H4 (cell line): ENCODE results near the gene NEK10. TPM values are rescaled to one million over a fixed set of nuclear protein-coding genes. Genes with fewer than 3 reads are reported as not detected.
"Not testable (repeated sequence)": the region's sequence is repeated elsewhere in the genome, so short reads cannot be mapped to it uniquely, and the experiment has no call there.

Experiments
- DNase-seq: peaks from one replicate; pipeline ENCODE4 v3.0.0-alpha.2; 2015; ENCODE audit warnings: low spot score
- total RNA-seq: library from RNA; depleted of rRNA; stranded (reverse); fragments of >200 nt; shearing (Covaris generic); gene quantifications from 2 replicates; pipeline ENCODE4 v1.2.3, GENCODE V29; 2014

The NEK10 gene
- total RNA-seq, 1 experiment from 2014 or later: 1.9 TPM

DNA sequence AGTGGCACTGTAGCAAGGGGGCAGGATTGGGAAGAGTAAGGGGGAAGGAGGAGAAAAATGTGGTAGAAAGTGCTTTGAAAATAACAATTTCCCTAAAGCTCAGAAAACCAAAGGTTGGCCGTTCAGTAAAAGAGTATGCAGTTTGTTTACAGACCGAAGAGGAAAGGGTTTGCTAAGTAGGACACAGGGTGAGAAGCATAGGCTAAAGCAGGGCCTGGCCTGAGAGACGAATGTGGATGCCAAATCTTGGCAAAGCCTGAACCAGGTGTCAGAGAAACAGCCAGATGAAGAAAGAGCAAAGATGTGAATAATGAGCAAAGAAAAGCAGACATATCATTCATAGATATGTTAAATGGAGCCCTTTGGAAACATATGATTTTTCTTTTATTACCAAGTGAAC is 17.1 kb downstream of the NEK10 start:
- no peak for DNase-seq

DNA sequence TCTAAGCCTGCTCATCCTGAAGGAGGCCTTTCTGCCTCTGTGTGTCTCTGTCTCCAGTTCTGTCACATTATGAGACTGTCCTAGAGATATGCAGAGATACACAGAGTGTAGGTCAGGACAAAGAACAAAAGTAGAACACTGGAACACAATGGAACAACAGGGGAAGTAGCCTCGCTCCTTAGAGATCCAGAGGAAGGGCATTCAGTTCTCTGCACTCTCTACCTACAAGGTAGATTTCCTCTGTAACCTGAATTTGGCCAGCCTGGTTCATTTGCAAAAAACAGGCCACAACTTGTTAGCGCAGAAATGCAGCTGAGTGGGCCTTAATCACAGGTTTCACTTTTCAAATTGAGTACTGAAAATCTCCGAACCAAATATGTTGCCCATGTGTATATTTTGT is 19.4 kb downstream of the NEK10 start:
- DNase-seq: no peak

DNA sequence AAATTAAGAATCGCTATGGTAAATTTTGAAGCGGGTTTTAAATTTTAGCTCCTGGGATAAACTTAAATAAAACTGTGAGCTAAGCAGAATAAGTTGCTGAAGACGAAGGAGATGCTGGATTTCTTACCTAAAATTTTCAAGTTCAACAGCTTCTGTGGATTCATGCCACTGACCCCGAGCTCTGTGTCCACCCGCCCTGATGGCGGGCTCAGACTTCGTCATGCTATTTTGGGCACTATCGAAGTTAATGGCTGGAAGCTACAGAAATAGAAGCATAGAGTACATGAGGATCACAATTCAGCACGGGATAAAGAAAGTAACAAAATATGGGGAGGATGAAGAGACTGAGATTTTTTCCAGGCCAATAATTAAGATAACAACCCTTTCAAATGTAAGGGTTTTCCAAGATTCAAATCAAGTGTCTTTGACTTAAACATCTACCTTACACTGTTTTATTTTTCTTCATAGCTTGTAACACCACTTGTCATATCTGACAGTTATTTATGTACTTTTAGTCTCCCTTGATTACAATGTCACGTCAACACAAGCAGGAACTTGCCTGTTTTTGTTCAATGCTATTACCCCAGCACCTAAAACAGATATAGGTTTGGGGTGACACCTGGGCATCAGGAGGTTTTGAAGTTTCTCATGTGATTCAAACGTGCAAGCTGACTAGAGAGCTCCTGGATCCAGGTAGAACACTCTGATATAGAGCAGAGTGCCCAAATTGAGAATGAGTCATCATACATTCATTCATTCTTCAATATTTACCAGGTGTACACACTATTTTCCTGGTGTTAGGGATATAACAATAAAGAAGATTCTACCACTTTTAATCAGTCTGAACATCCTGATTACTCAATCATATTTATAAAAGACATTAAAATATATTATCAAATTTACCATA is 23.0 kb downstream of the NEK10 start:
- no peak for DNase-seq

DNA sequence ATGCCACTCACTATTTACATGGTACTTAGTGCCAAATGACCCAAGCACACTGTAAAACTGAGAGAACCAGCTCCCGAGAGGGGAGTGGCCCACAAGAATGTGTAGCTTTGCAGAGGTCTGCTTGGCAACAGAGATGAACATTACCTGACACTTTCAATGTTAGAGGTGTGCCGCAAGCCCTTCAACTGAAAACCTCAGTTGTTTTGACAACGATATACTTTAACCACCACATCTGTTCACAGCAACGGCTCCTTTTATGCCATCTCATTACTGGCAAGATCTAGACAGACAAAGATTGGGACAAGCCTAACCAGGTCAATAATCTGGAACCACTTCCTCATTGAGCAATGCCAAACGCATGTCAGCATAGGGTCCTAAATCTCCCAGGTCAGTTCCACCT is 23.7 kb downstream of the NEK10 start:
- DNase-seq: no peak

DNA sequence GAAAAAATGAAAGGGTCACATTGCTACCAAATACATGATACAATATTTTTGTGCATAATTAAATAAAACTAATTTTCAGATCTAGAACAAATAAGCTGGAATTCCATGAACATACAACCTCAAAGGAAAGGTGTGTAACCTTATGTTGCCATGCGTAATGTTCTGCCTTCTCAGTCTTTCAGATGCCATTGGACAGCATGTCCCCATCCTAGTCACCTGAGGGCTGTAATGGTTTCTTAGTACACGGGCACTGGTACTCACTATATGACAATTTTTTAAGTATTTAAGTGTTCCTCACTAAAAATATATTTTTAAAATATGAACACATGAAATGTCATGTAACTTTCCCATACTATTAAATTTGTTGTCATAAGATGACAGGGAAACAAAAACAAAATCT is 24.1 kb downstream of the NEK10 start:
- DNase-seq: no peak

DNA sequence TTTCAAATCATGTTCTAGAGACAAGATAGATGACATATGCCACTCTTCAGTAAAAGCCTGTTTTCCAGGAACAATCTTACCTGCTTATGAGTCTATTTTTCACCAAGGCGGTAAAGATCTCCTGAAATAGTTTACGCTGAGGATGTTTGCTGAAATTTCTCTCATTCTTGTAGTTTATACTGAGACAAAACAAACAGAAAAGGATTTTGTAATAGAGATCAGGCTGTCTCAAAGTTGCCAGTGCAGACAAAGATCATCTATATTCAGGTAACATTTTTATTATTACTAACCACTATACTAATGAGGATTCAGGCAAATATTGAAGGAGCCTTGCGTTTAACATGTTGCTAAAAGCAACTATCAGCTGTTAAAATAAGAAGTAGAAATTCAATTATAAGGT is 25.0 kb downstream of the NEK10 start:
- DNase-seq: no peak

DNA sequence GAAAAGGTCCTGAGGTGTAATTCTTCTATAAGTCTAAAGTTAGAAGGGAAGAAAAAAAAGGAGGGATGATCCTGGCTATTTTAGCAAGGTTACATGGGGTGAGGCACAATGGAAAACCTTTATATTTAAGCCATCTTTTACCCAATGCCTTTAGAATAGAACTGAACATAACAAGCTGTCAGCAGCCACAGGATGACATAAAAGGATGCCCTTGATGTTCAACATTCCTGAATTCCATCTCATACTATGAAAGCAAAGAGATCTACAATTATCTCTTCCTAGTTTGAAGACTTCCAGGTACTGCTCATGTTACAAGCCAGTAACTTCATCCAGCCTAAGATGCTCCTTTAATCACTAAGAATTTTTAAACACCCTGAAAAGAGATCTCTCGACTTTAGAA is 26.9 kb downstream of the NEK10 start:
- DNase-seq: no peak

DNA sequence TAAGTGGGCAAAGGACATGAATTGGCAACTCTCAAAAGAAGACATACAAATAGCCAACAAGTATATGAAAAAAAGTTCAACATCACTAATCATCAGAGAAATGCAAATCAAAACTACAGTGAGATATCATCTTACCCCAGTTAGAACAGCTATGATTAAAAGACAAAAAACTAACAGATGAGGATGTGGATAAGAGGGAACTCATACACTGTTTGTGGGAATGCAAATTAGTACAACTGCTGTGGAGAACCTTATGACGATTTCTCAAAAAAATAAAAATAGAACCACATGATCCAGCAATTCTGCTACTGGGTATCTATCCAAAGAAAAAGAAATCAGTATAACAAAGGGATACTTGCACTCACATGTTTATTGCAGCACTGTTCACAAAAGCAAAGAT is 28.6 kb downstream of the NEK10 start:
- DNase-seq: no peak

DNA sequence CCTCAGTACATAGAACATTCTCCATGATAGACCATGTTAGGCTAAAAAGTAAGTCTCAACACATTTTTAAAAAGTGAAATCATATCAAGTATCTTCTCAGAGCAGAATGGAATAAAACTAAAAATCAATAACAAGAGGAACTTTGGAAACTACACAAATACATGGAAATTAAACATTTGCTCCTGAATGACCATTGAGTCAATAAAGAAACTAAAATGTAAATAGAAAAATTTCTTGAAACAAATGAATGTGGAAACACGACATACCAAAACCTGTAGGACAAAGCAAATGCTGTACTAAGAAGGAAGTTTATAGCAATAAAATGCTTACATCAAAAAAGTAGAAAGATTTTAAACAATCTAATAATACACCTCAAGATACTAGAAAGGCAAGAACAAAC is 33.6 kb downstream of the NEK10 start:
- DNase-seq: no peak

DNA sequence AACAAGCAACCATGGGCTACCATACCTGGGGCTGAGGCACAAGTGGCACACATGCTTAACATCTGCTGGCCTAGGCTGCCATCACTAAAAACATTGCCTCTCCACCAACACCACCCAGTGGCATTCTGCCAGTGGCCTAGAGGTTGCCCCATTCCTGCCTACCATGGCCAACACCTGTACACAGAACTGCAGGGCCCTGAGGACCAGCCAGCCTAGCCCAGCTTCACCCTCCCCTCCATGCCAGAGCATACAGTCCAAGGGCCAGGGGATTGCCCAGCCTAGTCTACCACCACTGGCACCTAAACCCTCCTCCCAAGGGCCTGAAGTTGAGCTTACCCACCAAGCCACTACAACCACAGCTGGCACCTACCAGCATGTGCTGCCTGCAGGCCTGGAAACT is 35.3 kb downstream of the NEK10 start:
- no peak for DNase-seq

DNA sequence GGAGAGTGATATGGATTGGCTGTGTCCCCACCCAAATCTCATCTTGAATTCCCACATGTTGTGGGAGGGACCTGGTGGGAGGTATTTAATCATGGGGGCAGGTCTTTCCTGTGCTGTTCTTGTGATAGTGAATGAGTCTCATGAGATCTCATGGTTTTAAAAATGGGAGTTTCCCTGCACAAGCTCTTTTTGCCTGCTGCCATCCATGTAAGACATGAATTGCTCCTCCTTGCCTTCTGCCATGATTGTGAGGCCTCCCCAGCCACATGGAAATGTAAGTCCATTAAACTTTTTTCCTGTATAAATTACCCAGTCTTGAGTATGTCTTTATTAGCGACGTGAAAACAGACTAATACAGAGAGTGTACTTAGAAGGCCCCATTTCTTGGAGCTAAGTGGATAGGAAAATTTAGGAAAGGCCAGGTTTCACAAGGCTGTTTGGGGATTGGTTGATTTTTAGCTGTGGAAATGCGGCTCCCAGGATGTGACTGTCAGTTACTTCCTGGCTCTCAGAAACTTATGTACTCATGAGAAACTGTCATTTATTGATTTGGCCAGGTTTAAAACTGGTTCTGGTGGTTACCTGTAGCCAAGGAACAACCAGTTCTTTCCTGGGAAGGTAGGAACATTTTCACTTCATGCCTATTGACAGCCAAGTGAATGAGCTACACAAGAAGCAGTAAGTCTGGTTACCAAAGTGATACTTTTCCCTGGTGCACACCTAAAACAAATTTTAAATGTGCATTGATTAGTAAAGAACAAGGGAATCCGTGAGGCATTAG is 40.0 kb downstream of the NEK10 start:
- not testable (repeated sequence) for DNase-seq

DNA sequence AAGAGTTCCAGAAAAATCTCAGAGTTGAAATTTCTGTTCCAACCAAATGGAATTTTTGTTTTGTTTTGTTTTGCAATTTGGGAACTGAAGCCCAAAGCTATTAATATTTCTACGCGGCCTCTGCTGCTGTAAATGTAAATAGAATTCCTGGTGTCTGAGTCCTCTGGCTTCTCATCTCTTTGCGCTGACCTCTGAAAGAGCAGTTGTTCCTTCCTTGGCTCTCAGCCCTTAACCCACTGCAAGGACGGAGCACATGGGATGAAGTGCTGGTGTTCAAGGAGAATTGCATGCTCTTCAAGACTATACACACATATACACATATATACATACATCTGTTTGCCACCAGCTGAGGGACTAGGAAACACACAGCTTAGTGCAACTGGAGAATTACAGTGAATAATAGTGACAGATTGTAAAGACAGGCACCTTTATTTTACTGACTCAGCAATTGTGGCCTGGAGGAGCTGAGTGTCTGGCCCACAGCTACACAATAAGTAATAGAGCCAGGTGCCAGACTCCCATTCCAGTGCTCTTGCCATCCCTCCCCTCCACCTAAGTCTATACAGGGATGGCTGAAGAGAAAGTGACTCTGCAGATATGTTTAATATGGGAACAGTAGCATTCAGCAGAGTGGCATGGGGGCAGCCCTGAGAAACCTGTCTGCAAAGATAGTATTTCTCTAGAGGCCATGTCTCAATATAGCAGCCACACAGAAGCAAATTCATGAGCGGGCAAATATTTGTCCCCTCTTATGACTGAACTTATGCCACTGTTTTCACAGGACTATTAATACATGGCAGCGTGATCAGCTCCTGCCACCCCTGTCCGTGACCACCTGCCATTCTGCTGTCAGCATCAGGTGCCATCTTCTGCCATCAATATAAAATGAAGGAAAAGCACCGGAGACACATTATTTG is 42.3 kb downstream of the NEK10 start:
- peak; percentile 51 for DNase-seq

DNA sequence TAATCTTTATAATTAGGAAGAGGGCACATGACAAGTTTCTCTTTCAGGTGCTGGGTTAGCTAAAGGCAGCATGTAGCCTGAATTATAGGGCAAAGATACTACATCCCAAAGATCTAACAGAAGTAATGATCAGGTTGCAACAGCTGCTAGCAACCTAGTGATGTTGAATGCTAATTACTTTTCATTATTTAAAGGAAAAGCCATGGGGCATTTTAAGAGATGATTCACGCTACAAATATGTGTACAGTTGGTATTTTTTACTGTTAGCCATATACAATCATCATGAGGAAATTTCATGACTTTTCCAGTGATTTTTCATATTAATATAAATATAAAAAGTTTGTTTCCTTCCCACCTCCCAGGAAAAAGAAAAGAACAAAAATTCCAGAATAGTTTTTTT is 43.0 kb downstream of the NEK10 start:
- no peak for DNase-seq

DNA sequence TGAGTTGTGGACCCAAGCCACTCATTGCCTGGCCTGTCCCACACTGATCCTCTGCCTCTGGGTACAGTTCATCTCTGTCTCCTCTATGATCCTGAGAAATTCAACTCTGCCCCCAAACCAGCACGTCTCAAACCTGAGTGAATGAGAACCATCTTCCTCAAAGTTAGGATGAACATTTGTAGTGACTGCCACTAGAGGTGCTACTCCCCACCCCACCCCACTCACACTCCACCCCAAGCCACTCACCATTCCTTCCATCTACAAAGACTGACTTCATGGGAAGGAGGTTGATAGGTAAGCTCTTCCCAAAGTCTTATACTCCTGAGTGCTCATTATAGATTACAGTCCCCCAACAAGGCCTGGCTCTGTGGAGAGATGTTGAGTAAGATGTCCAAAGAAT is 43.8 kb downstream of the NEK10 start:
- DNase-seq: no peak

DNA sequence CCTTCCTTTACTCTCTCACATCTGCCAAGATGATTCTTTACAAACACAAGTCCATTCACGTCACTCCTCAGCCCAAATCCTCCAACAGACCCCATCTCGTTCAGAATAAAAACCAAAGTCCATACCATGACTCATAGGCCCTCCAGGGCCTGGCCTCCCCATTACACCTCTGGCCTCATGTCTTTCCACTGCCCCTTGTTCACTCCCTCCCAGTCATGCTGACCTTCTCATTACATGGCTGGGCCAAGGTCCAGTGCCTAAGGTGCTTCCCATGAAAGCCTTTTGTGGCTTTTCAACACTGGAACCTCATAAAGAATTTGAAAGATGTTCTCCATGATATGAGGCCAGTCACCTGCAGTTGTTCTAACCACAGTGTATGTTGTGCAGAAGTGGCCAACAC is 44.5 kb downstream of the NEK10 start:
- no peak for DNase-seq

DNA sequence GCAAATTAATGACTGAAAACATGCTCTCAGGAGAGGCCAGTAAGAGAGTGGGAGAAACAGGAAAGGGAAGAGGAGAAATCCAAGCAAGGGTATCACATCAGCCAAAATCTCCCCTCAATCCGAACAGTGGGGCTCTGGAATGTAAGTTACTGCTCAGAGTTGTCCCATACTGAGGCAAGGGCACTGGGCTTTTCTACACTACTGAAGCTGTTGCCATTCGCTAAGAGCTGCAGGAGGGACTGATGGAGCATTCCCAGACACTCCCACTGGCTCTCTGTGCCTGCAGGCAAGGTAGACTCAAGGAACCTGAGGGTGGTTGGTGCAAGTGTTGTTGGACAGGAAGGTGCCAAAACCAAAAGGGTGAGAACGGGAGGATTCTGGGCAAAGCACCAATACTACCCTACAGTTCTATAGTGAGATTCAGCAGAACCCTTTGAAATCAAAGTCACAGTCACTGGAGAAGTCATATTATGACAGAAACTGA is 46.1 kb downstream of the NEK10 start:
- no peak for DNase-seq

DNA sequence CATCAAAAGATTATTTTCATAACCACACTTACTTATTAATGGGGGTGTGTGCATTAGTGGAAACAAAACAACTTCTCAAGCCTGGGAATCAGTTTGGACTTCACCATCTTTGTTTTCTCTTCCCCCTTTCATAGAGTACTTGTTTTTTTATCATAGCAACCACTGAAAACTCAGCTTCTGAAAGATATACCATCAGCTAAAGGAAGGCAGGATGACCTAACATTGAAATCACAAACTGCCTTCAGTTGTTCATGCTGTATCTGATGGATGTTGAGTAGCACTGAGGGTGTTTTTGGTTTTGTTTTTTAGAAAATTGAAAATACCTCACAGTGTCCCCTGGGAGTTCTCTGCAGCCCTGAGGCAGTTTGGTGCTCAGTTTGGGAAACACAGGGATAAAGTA is 46.5 kb downstream of the NEK10 start:
- DNase-seq: no peak

DNA sequence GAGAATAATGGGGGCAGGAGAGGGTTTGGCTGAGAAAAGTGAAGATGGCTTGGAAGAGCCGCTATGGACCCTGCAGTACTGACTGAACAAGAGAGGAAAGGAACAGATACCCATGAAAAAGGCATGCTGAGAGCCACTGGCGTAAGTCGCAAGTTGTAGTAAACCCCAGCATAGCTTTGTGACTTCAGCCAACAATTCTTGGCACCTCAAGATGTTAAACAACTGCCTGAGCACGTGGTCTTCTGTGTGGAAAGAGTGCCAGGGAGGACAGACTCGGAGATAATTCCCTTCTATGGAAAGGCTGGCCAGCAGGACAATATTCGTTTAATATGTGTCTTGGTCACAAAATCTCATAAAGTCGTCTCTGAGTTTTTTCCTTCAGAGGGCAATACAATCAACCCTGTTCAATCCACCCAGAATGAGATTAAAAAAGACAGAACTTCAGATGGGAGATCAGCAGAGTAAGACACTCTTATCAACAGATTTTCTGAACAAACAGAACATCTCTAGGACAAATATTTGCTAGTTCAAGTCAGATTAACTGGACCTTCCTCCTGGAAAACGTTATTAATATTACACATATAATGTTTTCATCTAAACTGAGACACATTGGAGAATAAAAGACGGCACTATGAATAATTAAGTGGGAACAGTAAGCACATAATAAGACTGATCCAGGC is 49.2 kb downstream of the NEK10 start:
- no peak for DNase-seq

DNA sequence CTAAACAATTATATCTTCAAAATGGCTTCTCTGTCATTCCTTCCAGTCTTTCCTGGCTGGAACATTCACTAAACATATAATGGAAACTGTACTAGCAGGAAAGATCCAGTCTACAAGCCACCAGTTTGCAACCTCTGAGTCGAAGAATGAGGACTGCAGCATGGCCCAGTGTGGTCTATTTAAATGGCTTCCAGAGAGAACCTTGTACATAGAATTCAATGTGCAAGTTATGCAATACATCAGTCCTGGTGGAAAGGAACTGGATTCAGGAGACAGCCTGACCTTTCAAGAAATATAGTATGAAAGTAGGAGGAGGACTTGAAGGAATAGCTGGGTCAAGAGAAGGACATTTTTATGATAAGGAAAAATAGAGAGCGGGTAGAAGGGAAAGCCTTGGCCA is 49.9 kb downstream of the NEK10 start:
- no peak for DNase-seq

DNA sequence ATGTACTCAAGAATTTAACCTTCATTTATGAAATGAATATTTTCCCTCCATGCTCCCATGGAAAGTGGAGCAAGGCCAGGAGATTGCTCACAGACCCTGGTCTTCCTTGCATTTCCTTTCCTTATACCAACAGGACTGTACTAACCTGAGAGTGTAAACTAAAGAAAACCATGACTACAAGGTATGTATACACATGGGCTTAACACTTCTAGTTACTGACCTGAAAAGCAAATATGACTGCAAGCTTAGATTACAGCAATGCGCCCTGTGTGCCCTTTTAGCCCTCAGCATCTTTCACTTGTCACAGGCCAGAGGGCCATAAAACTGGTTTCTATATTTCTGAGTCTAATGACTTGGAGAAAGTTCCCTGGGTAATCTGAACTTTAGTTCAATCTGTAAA is 52.1 kb downstream of the NEK10 start:
- no peak for DNase-seq

DNA sequence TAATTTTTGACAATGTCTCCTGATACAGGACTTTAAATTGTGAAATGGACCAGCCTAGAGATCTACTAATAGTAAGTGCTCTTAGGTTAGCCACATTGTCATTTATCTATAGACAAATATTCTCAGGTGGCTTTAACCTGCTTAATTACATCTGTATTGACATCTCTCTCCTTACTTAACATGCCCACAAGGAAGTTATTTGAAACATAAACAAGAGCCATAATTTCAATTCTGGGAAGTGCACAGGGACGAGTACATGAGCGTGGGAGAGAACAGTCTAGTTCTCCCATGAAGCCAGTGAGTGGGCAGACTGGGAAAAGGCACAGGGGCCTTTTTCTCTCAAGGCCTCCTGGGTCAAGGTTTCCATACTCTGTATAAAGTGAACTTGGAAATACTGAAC is 54.2 kb downstream of the NEK10 start:
- DNase-seq: no peak
